Measurements from ENCODE around the gene GEN1.

- no peak for TF ChIP-seq CTCF (IDR thresholded peaks at IDR 0.05)
- TF ChIP-seq POLR2A (IDR thresholded peaks at IDR 0.05) = no peak
- TF ChIP-seq EP300 (IDR thresholded peaks at IDR 0.05) = no peak
Measured at GRCh38 chr2:17771956-17772355, 18.0 kb downstream of the GEN1 start.

Data from ovary (tissue), 3 donors.